ENCODE data around the gene CACNG1.

- TF ChIP-seq POLR2A (IDR thresholded peaks at IDR 0.05; ENCODE audit: low read depth, low read length) = no peak
- no peak for TF ChIP-seq POLR2AphosphoS5 (IDR thresholded peaks at IDR 0.05; ENCODE audit: low read depth, low read length)
- no peak for TF ChIP-seq TAF1 (IDR thresholded peaks at IDR 0.05; ENCODE audit: borderline replicate concordance, low read depth, low read length)
These were observed 26.4 kb upstream of the CACNG1 start for GRCh38 chr17:67017910-67018309.
